H1 (cell line): ENCODE data around the gene PRRT2. TPM values are rescaled to one million over a fixed set of nuclear protein-coding genes. Genes with fewer than 3 reads are reported as not detected.

Experiments used
- CTCF ChIA-PET: fragments of 300-600 bp; sonication (Branson Sonifier 250); formaldehyde crosslinking; loops from one replicate; lab custom pipeline; 2021; ENCODE audit not compliant: partially characterized antibody; lab: Charles Lee
- POLR2A ChIA-PET: fragments of 300-600 bp; sonication (Branson Sonifier 250); formaldehyde crosslinking; loops from one replicate; lab custom pipeline; 2021; ENCODE audit warnings: inconsistent platforms; ENCODE audit not compliant: partially characterized antibody; lab: Charles Lee
- DNase-seq, 2 experiments: peaks; one replicate each; pipeline versions ENCODE4 v3.0.0 to v3.0.0-alpha.2; 2010 to 2022; ENCODE audit warnings: low spot score in 2 of 2, low read depth in 1 of 2, mixed read lengths in 1 of 2
- FAIRE-seq: peaks from 2 replicates; lab custom pipeline; 2011; peaks lifted over from hg19 to GRCh38; lab: Jason Lieb, UNC
- H2AFZ ChIP-seq: 2 replicates; pipeline ENCODE4 v1.8.1; 2012; ENCODE audit warnings: low read length, inconsistent platforms
- H2AK5ac ChIP-seq: 2 replicates; pipeline ENCODE4 v1.6.1; 2013; ENCODE audit warnings: low read depth, low read length
- H2BK120ac ChIP-seq: replicated peaks from 2 replicates; pipeline ENCODE3; 2013; ENCODE audit warnings: low read depth, low read length, inconsistent platforms
- H2BK12ac ChIP-seq: 2 replicates; pipeline ENCODE4 v1.6.1; 2013; ENCODE audit warnings: low read depth, low read length
- H2BK15ac ChIP-seq: 2 replicates; pipeline ENCODE4 v1.6.1; 2013; ENCODE audit warnings: low read length
- H2BK20ac ChIP-seq: 2 replicates; pipeline ENCODE4 v1.6.1; 2013; ENCODE audit warnings: low read length
- H2BK5ac ChIP-seq: 2 replicates; pipeline ENCODE4 v1.6.1; 2013; ENCODE audit warnings: low read depth, low read length
- H3K14ac ChIP-seq: 2 replicates; pipeline ENCODE4 v1.6.1; 2013; ENCODE audit warnings: inconsistent platforms; ENCODE audit not compliant: insufficient read length
- H3K18ac ChIP-seq: 2 replicates; pipeline ENCODE4 v1.6.1; 2013; ENCODE audit warnings: low read length; ENCODE audit errors: extremely low read depth
- H3K23ac ChIP-seq: 2 replicates; pipeline ENCODE4 v1.6.1; 2013; ENCODE audit warnings: inconsistent platforms; ENCODE audit not compliant: insufficient read length
- H3K23me2 ChIP-seq: 2 replicates; pipeline ENCODE4 v1.6.1; 2013; ENCODE audit warnings: low read depth, low read length
- H3K27ac ChIP-seq: 2 replicates; pipeline ENCODE4 v1.6.1; 2011; ENCODE audit warnings: low read depth, low read length, inconsistent platforms
- H3K27me3 ChIP-seq, 4 experiments: replicated peaks in 1 of 4; 1 replicate in 1 of 4; 2 replicates in 3 of 4; pipeline versions ENCODE4 v1.6.1 to v1.8.1; 2011 to 2013; ENCODE audit warnings: low read length in 3 of 4, mild to moderate bottlenecking in 3 of 4, inconsistent platforms in 2 of 4, mixed read lengths in 2 of 4, moderate library complexity in 1 of 4; ENCODE audit not compliant: control insufficient read depth in 3 of 4, insufficient read depth in 3 of 4; ENCODE audit errors: extremely low read depth in 1 of 4
- H3K36me3 ChIP-seq, 4 experiments: 2 replicates each; pipeline versions ENCODE4 v1.6.1 to v1.8.1; 2011 to 2013; ENCODE audit warnings: mild to moderate bottlenecking in 4 of 4, low read length in 3 of 4, moderate library complexity in 2 of 4, control low read depth in 1 of 4, inconsistent platforms in 1 of 4; ENCODE audit not compliant: insufficient read depth in 4 of 4, control insufficient read depth in 2 of 4
- H3K4ac ChIP-seq: replicated peaks from 2 replicates; pipeline ENCODE3; 2013; ENCODE audit warnings: low read length, low read depth, mixed read lengths, inconsistent platforms; ENCODE audit not compliant: insufficient read length
- H3K4me1 ChIP-seq, 4 experiments: replicated peaks in 1 of 4; 1 replicate in 1 of 4; 2 replicates in 3 of 4; pipeline versions ENCODE4 v1.6.1 to v1.8.1; 2011 to 2013; ENCODE audit warnings: low read length in 3 of 4, inconsistent platforms in 2 of 4, mixed read lengths in 1 of 4; ENCODE audit not compliant: insufficient read depth in 4 of 4, control insufficient read depth in 3 of 4
- H3K4me2 ChIP-seq, 2 experiments: 2 replicates each; pipeline versions ENCODE4 v1.6.1 to v1.8.1; 2011 to 2013; ENCODE audit warnings: low read depth in 2 of 2, low read length in 2 of 2, control low read depth in 1 of 2, inconsistent platforms in 1 of 2, mild to moderate bottlenecking in 1 of 2; ENCODE audit not compliant: insufficient read depth in 1 of 2
- H3K4me3 ChIP-seq, 4 experiments: fragments of 200-600, 300-600 bp in 1 of 4; sonication (generic), shearing (Covaris generic), sonication (Bioruptor Twin) in 1 of 4; 2 replicates each; pipeline versions ENCODE4 v1.5.1 to v1.8.1; 2011 to 2016; ENCODE audit warnings: low read length in 4 of 4, low read depth in 3 of 4, control low read depth in 2 of 4, inconsistent platforms in 2 of 4, mild to moderate bottlenecking in 2 of 4, mixed read lengths in 1 of 4, moderate library complexity in 1 of 4; ENCODE audit not compliant: insufficient read depth in 2 of 4; ENCODE audit errors: extremely low read depth in 1 of 4
- H3K56ac ChIP-seq: replicated peaks from 2 replicates; pipeline ENCODE3; 2013; ENCODE audit warnings: low read depth, mild to moderate bottlenecking, mixed read lengths, low read length, inconsistent platforms; ENCODE audit not compliant: insufficient read length
- H3K79me1 ChIP-seq: 2 replicates; pipeline ENCODE4 v1.6.1; 2013; ENCODE audit warnings: low read depth, low read length, control low read depth
- H3K79me2 ChIP-seq, 2 experiments: 2 replicates each; pipeline versions ENCODE4 v1.6.1 to v1.8.1; 2012 to 2013; ENCODE audit warnings: low read length in 2 of 2, mild to moderate bottlenecking in 2 of 2, inconsistent platforms in 1 of 2; ENCODE audit not compliant: insufficient read depth in 2 of 2, control insufficient read depth in 1 of 2
- H3K9ac ChIP-seq, 4 experiments: replicated peaks in 1 of 4; 1 replicate in 1 of 4; 2 replicates in 3 of 4; pipeline versions ENCODE4 v1.6.1 to v1.8.1; 2011 to 2013; ENCODE audit warnings: low read depth in 3 of 4, low read length in 3 of 4, control low read depth in 2 of 4, mild to moderate bottlenecking in 2 of 4, moderate library complexity in 2 of 4, inconsistent platforms in 1 of 4; ENCODE audit errors: extremely low read depth in 1 of 4
- H3K9me3 ChIP-seq, 2 experiments: 2 replicates each; pipeline versions ENCODE4 v1.6.1 to v1.8.1; 2012 to 2013; ENCODE audit warnings: mild to moderate bottlenecking in 2 of 2, moderate library complexity in 2 of 2, control low read depth in 1 of 2, inconsistent platforms in 1 of 2, low read depth in 1 of 2, low read length in 1 of 2, mixed read lengths in 1 of 2; ENCODE audit not compliant: insufficient read depth in 2 of 2
- H4K20me1 ChIP-seq, 2 experiments: replicated peaks in 1 of 2; 2 replicates each; pipeline versions ENCODE3 to v1.8.1; 2011 to 2013; ENCODE audit warnings: inconsistent platforms in 2 of 2, low read length in 2 of 2, mild to moderate bottlenecking in 1 of 2; ENCODE audit not compliant: insufficient read depth in 2 of 2, control insufficient read depth in 1 of 2
- H4K5ac ChIP-seq: 2 replicates; pipeline ENCODE4 v1.6.1; 2013; ENCODE audit warnings: low read length, low read depth, mixed read lengths, inconsistent platforms; ENCODE audit not compliant: insufficient read length
- H4K8ac ChIP-seq: 2 replicates; pipeline ENCODE4 v1.8.0; 2013; ENCODE audit warnings: mild to moderate bottlenecking, moderate library complexity, low read length, inconsistent platforms; ENCODE audit not compliant: insufficient read depth; ENCODE audit errors: extremely low read depth
- H4K91ac ChIP-seq: replicated peaks from 2 replicates; pipeline ENCODE3; 2013; ENCODE audit warnings: low read length, mixed read lengths, inconsistent platforms; ENCODE audit not compliant: insufficient read length
- EZH2 ChIP-seq: fragments of 200-600 bp; sonication (generic); IDR thresholded peaks from 2 replicates; pipeline ENCODE4 v1.7.1; 2012; ENCODE audit warnings: low read depth, mild to moderate bottlenecking, moderate library complexity, low read length, inconsistent platforms; ENCODE audit not compliant: severe bottlenecking
- RAD21 ChIP-seq, 2 experiments: IDR thresholded peaks in 1 of 2; conservative IDR thresholded peaks in 1 of 2; 2 replicates each; pipeline ENCODE4 v1.6.1; 2011; ENCODE audit warnings: low read depth in 2 of 2, low read length in 2 of 2, improper control_type of control experiment in 1 of 2, inconsistent platforms in 1 of 2, mild to moderate bottlenecking in 1 of 2, moderate library complexity in 1 of 2
- RNF2 ChIP-seq: fragments of 200-900, 300-1000 bp; sonication (generic); IDR thresholded peaks from 2 replicates; pipeline ENCODE4 v1.7.1; 2016; ENCODE audit warnings: borderline replicate concordance, low read depth, mild to moderate bottlenecking, antibody characterized with exemption, low read length; ENCODE audit not compliant: poor library complexity, severe bottlenecking; ENCODE audit errors: missing control alignments
- SIX5 ChIP-seq: IDR thresholded peaks from 2 replicates; pipeline ENCODE4 v1.6.1; 2011; ENCODE audit warnings: mild to moderate bottlenecking, low read depth, low read length
- TAF7 ChIP-seq: optimal IDR thresholded peaks from 2 replicates; pipeline ENCODE3; 2011; ENCODE audit warnings: low read depth, mild to moderate bottlenecking, inconsistent platforms, low read length, moderate library complexity, borderline replicate concordance
- WGBS, 2 experiments: shearing (Covaris generic) in 1 of 2; methylation state at CpG; one replicate each; pipeline versions ENCODE4 v1.1.6 to v1.1.7; 2013 to 2015; ENCODE audit warnings: low lambda C conversion rate in 2 of 2, mixed read lengths in 2 of 2, inconsistent platforms in 1 of 2, low coverage in 1 of 2, missing lambda C conversion rate in 1 of 2; ENCODE audit not compliant: insufficient replicate concordance in 2 of 2, insufficient coverage in 1 of 2, insufficient read length in 1 of 2; ENCODE audit errors: extremely low coverage in 1 of 2, missing lambda C conversion rate in 1 of 2; 5-methylcytosine and 5-hydroxymethylcytosine counted together
- polyA plus RNA-seq, 7 experiments: library from polyadenylated mRNA; depleted of rRNA in 3 of 7; stranded (reverse) in 5 of 7; unstranded in 2 of 7; fragments of >200 nt in 5 of 7; fragments of 200-250 nt in 2 of 7; gene quantifications; 1 replicate in 5 of 7; 2 replicates in 1 of 7; 4 replicates in 1 of 7; pipeline versions ENCODE4 v1.2.1 to v1.2.3, GENCODE V29; 2011 to 2013; ENCODE audit warnings: missing spikeins in 2 of 7, mixed read lengths in 2 of 7
- total RNA-seq: library from RNA; stranded (reverse); fragmentation: NEBNext Ultra II Directional; extraction: Animal tissue kit (Norgen Biotek cat#: 25700); gene quantifications from 2 replicates; pipeline ENCODE4 v1.2.1, GENCODE V29; 2021
- TF ChIP-seq, protein P1 (sequence below), 3 experiments: IDR thresholded peaks; 1 replicate in 2 of 3; 2 replicates in 1 of 3; pipeline versions ENCODE4 v1.5.1 to v1.6.1; 2011; ENCODE audit warnings: low read length in 3 of 3, mild to moderate bottlenecking in 3 of 3, inconsistent platforms in 2 of 3, low read depth in 1 of 3, moderate library complexity in 1 of 3; ENCODE audit not compliant: insufficient read depth in 1 of 3; ENCODE audit errors: control extremely low read depth in 1 of 3
- TF ChIP-seq, protein P2 (sequence below): IDR thresholded peaks from 2 replicates; pipeline ENCODE4 v1.6.1; 2012; ENCODE audit warnings: inconsistent platforms

PRRT2 gene
- total and polyA plus RNA-seq, 2 of the 8 experiments (the other 6 are each of a cell fraction or from before 2014, with no cell fraction given) = 12.8 to 32.6 TPM

DNA sequence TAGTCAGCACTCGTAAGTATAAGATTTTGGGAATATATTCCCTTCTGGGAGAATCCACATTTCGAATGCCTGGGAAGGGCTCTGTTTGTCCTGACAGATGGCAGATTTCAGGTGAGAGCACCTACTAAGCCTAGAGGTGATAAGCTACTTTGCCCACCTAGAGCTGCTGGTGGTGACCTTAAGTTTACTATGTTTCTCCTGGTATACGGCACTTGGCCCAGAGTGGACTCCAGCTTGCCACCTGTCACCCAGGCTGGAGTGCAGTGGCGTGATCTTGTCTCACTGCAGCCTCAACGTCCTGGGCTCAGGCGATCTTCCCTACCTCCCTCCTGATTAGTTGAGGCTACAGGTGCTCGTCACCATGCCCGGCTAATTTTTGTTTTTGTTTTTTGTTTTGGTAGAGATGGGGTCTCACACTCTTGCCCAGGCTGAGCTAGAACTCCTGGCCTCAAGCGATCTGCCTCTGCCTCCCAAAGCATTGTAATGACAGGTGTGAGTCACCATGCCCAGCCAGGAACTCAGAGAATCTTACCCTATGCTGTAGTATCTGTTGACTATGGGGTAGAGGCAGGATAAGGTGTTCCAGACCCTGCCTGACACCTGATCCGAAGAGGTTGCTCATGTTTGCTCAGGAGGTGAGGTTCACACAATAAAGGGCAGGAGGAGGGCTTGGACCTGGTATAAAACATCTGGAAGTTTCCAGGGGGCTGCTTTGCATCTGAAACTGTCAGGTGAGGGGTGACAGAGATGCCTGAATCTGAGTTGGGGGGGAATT is 34.2 kb upstream of the PRRT2 start, which contains the start of gene ZG16:
ZG16 (plus strand) TSS at position 681 of the 775 bp plus-strand sequence. CDS start 1,011 bp downstream, outside the sequence.
- Histone ChIP-seq H3K23me2 (no peaks in the 10 kb centered on the region), H3K9ac (no peak within 1 kb of the TSS), H3K18ac (no peak within 1 kb of the TSS), H2BK20ac (0 out of 2 replicates have a peak within 1 kb of the TSS, but pooled peaks have one; percentile 61), H4K91ac (no peak within 1 kb of the TSS), H3K4me2 (no peak within 1 kb of the TSS), H2BK120ac (no peak within 1 kb of the TSS), H2BK15ac (peak within 1 kb of the TSS; percentile 55; the same call in 1 of the 2 replicates), H4K5ac (no peak within 1 kb of the TSS), H2AK5ac (no peak within 1 kb of the TSS; the same call in 1 of the 2 replicates), H3K27ac (no peak within 1 kb of the TSS), H2BK5ac (no peak within 1 kb of the TSS), H3K27me3 (peaks cover 0 to 2% (median 0%) of the 10 kb centered on the region in 4 experiments; a peak in 1 of 7 replicates), H3K23ac (no peak within 1 kb of the TSS), H3K56ac (no peak within 1 kb of the TSS), H3K36me3 (no peaks in the 10 kb centered on the region), H3K79me1 (no peaks in the 10 kb centered on the region), H3K14ac (no peak within 1 kb of the TSS), H4K20me1 (no peaks in the 10 kb centered on the region), H2BK12ac (no peak within 1 kb of the TSS), H3K4ac (no peak within 1 kb of the TSS), H3K9me3 (no peaks in the 10 kb centered on the region), H3K4me3 (no peak within 1 kb of the TSS), H3K79me2 (no peaks in the 10 kb centered on the region), H3K4me1 (no peaks in the 10 kb centered on the region), H2AFZ (no peak within 1 kb of the TSS), H4K8ac (no peak within 1 kb of the TSS; the same call in 1 of the 2 replicates)
- ChIA-PET CTCF (interaction anchor here (0.6 to 2.3 kb wide), 8 partner anchors 10 to 86 kb away, joined by 3 to 11 read pairs (median 4); partner anchors contain the start of gene MVP), POLR2A (interaction anchor here (0.6 to 3.2 kb wide), 10 partner anchors 7 to 577 kb away, joined by 3 to 16 read pairs (median 3); partner anchors contain the start of genes KIF22 and MAZ)
- DNase-seq (no peak), FAIRE-seq (no peak)
- WGBS, 2 experiments = 79% methylated on average over 10 of the region's 10 CpGs; no CpG with 5 or more reads in 1 of the 2 experiments
- no peak for TF ChIP-seq SIX5
- no peak for TF ChIP-seq TAF7
- TF ChIP-seq, protein P1, sequence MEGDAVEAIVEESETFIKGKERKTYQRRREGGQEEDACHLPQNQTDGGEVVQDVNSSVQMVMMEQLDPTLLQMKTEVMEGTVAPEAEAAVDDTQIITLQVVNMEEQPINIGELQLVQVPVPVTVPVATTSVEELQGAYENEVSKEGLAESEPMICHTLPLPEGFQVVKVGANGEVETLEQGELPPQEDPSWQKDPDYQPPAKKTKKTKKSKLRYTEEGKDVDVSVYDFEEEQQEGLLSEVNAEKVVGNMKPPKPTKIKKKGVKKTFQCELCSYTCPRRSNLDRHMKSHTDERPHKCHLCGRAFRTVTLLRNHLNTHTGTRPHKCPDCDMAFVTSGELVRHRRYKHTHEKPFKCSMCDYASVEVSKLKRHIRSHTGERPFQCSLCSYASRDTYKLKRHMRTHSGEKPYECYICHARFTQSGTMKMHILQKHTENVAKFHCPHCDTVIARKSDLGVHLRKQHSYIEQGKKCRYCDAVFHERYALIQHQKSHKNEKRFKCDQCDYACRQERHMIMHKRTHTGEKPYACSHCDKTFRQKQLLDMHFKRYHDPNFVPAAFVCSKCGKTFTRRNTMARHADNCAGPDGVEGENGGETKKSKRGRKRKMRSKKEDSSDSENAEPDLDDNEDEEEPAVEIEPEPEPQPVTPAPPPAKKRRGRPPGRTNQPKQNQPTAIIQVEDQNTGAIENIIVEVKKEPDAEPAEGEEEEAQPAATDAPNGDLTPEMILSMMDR (IDR thresholded peaks at IDR 0.05; ENCODE audit: control extremely low read depth in 1 of 3, insufficient read depth in 1 of 3, low read depth in 1 of 3, low read length in 3 of 3) = no peak
- no peak for TF ChIP-seq RNF2
- TF ChIP-seq EZH2 = no peak
- TF ChIP-seq RAD21 (IDR thresholded peaks at IDR 0.05 in 1 of 2, conservative IDR thresholded peaks at IDR 0.05 in 1 of 2; ENCODE audit: low read depth in 2 of 2, low read length in 2 of 2) = no peak
- TF ChIP-seq, protein P2, sequence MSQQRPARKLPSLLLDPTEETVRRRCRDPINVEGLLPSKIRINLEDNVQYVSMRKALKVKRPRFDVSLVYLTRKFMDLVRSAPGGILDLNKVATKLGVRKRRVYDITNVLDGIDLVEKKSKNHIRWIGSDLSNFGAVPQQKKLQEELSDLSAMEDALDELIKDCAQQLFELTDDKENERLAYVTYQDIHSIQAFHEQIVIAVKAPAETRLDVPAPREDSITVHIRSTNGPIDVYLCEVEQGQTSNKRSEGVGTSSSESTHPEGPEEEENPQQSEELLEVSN = no peak
